Pancreas (tissue), 10 donors: ENCODE results near the gene PKP3. TPM values are rescaled to one million over a fixed set of nuclear protein-coding genes. Genes with fewer than 3 reads are reported as not detected.

ENCODE experiments used
- ATAC-seq, 4 donors: fragments of 200-7000 bp; cut with Tn5 transposase; one replicate each; pipeline versions ENCODE4 v1.8.0 to v1.9.1; 2020; ENCODE audit warnings: mild to moderate bottlenecking in 4 of 4, moderate library complexity in 4 of 4
- DNase-seq, 6 donors: peaks; one replicate each; pipeline ENCODE4 v3.0.0-alpha.2; 2020
- FAIRE-seq: peaks from 2 replicates; lab custom pipeline; 2012; peaks lifted over from hg19 to GRCh38; lab: Jason Lieb, UNC
- H3K27ac ChIP-seq, 4 donors: fragments of 200-600 bp; sonication (generic); 1 replicate in 3 of 4; 2 replicates in 1 of 4; pipeline versions ENCODE4 v1.5.0 to v1.8.0; 2020
- H3K27me3 ChIP-seq, 4 donors: fragments of 200-600 bp; one replicate each; pipeline ENCODE4 v1.8.0; 2021
- H3K36me3 ChIP-seq, 3 donors: fragments of 200-600 bp; sonication (generic) in 1 of 3; one replicate each; pipeline versions ENCODE4 v1.5.0 to v1.8.0; 2020 to 2021
- H3K4me1 ChIP-seq, 3 donors: fragments of 200-600 bp; one replicate each; pipeline ENCODE4 v1.8.0; 2021
- H3K4me3 ChIP-seq, 4 donors: fragments of 200-600 bp; sonication (generic) in 2 of 4; one replicate each; pipeline versions ENCODE4 v1.5.0 to v1.8.0; 2020 to 2021
- H3K9me3 ChIP-seq, 4 donors: fragments of 200-600 bp; one replicate each; pipeline ENCODE4 v1.8.0; 2021
- CTCF ChIP-seq, 4 donors: fragments of 200-600 bp; sonication (generic) in 3 of 4; IDR thresholded peaks; one replicate each; pipeline versions ENCODE4 v1.5.0 to v1.8.0; 2021; ENCODE audit warnings: antibody characterized with exemption in 4 of 4
- WGBS, 2 donors: extraction: QIAGEN DNeasy Blood & Tissue Kit; methylation state at CpG; one replicate each; pipeline ENCODE4 v1.1.7; 2013; 5-methylcytosine and 5-hydroxymethylcytosine counted together
- intact Hi-C, 3 donors: fragments of 100-400 bp; cut with DNase I; formaldehyde crosslinking; loops; one replicate each; pipeline versions ENCODE4 v1.11.1 to v1.14.2; 2022
- polyA plus RNA-seq, 2 donors: library from polyadenylated mRNA; stranded (reverse); fragments of 200-250 nt; gene quantifications; one replicate each; pipeline ENCODE4 v1.2.3, GENCODE V29; 2013
- total RNA-seq, 6 donors: library from RNA; stranded (reverse); fragmentation: NEBNext Ultra II Directional in 4 of 6; extraction: Animal tissue kit (Norgen Biotek cat#: 25700) in 4 of 6; gene quantifications; one replicate each; pipeline versions ENCODE4 v1.2.1 to v1.2.4, GENCODE V29; 2021 to 2023
- donor health status: healthy with polysubstance abuse.
- donor health status: DM: no; HTN: no; CAD: no; lungs with moderate emphysema.
- donor health status: DM: no; HTN: no; CAD: no.
- donor health status: control.
- donor health status: control.
- donor health status: Bipolar disorder and iron deficiency.
- donor health status: DM: yes; HTN: yes; CAD: no.
- donor health status: DM: no; HTN: no; CAD: no.
- donor health status: DM: no; HTN: no; CAD: no.
- donor health status: DM: yes; HTN: yes; CAD: no.

Gene PKP3
- total and polyA plus RNA-seq, 8 donors: 23.4 to 50.5 (median 30.5) TPM

DNA sequence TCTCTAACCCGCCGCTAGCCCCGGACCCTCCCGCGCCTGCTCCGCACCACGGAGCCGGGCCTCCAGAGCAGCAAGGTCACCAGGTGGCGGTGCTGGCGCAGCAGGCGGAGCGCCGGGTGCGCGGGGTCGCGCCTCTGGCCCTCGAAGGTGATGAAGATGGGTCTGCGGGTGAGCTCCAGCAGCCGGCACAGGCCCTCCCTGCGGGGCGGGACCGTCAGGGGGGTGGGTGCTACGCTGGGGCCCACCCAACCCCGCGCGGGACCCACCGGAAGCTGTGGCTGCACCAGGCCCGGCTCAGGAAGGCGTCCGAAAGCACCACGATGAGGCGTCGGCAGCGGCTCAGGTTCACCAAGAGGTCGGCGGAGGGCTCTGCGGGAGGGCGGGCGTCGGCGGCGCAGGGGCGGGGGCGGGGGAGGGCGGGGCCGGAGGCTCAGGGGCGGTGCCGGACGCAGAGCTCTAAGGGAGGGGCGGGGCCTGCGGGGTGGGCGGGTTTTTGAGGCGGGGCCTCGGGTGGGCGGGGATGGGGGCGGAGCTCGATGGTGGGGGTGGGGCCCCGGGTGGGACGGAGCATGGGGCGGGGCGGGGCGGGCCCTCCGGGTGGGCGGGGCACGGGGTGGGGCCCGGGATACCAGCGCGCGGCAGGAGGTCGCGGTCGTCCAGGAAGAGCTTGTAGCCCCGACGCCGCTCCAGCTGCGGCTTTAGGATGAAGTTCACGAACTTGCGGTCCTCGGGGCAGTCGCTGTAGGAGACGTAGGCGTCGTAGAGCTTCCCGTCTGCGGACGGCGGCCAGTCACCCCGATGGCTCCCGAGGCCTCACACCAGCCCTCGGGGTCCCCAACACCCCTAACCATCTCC, 13.0 kb downstream of the PKP3 start:
- 18 to 28% methylated on average over 56 to 88 of the region's 91 CpGs for WGBS, 2 donors
- Histone ChIP-seq H3K4me3 (peak overlapping the region; percentile 14 to 56 (median 34)), H3K4me1 (peaks cover 0 to 3% (median 0%) of the 10 kb centered on the region in 3 donors), H3K36me3 (peaks cover 0 to 9% (median 7%) of the 10 kb centered on the region in 3 donors), H3K9me3 (no peaks in the 10 kb centered on the region), H3K27ac (peak overlapping the region; percentile 42 to 70 (median 65)), H3K27me3 (no peaks in the 10 kb centered on the region)
- intact Hi-C loops: no loop called here
- FAIRE-seq (no peak), ATAC-seq (peak; percentile 54 to 76 (median 64)), DNase-seq (peak in 5 of 6 donors; percentile 70 to 80 (median 78))
- no peak for TF ChIP-seq CTCF (IDR thresholded peaks at IDR 0.05)

GRCh38 chr11:407651-408123, 13.7 kb downstream of the PKP3 start:
- Histone ChIP-seq H3K36me3 (peaks cover 0 to 9% (median 7%) of the 10 kb centered on the region in 3 donors), H3K4me1 (peaks cover 0 to 3% (median 0%) of the 10 kb centered on the region in 3 donors), H3K4me3 (no peak overlapping the region), H3K27ac (peak overlapping the region in 2 of 4 donors; percentile 25 to 50), H3K27me3 (no peaks in the 10 kb centered on the region), H3K9me3 (no peaks in the 10 kb centered on the region)
- TF ChIP-seq CTCF (IDR thresholded peaks at IDR 0.05): no peak
- WGBS, 2 donors: 78 to 83% methylated on average over 20 to 28 of the region's 28 CpGs
- DNase-seq (peak in 3 of 6 donors; percentile 56 to 86 (median 61)), ATAC-seq (peak in 2 of 4 donors; percentile 2 to 12), FAIRE-seq (no peak)
- intact Hi-C loops: no loop called here

DNA sequence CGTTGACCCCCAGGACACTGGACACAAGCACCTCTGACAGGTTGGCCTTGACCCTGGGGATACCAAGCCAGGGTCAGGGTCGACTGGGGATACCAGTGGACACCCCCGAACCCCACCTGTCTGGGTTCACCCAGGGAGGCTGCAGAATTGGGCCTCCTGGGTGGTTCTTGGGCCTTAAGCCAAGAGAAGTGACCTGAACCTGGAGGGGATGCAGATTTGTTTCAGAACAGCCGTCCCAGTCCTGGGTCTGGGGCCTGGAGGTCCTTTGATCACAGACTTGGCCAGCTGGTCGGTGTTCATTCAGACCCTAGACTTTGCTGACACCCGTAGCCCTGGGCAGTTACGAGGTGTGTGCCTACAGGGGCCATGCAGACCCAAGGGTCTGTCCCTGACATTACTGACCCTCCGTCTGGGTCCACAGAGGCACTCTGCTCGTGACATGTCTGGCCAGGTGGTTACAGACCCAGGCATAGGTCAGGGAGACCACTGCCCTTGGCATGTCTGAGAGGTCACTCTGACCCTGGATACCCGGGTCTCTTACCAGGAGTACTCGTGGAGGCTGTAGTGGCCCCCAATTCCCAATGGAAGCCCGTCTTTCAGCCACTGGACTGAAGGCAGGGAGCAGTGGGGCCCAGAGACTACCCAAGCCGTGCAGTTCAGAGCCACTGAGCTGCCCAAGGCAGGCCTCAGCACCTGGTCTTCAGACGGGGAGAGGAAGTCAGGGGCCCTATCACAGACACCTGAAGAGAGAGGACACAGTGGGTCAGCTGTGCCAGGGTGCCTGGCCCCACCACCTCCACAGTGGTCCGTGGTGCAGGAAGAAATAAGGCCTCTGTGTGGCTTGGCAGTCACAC, 14.4 kb downstream of the PKP3 start:
- ATAC-seq (no peak), FAIRE-seq (no peak), DNase-seq (peak in 3 of 6 donors; percentile 28 to 47 (median 29))
- WGBS, 2 donors: 87 to 91% methylated on average over 15 of the region's 15 CpGs
- no peak overlapping the region for H3K27ac ChIP-seq
- intact Hi-C loops: no loop called here
- no peaks in the 10 kb centered on the region for H3K27me3 ChIP-seq
- H3K4me3 ChIP-seq: no peak overlapping the region
- peaks cover 0 to 3% (median 0%) of the 10 kb centered on the region in 3 donors for H3K4me1 ChIP-seq
- no peak for TF ChIP-seq CTCF (IDR thresholded peaks at IDR 0.05)
- H3K9me3 ChIP-seq: no peaks in the 10 kb centered on the region
- peaks cover 0 to 9% (median 7%) of the 10 kb centered on the region in 3 donors for H3K36me3 ChIP-seq

DNA sequence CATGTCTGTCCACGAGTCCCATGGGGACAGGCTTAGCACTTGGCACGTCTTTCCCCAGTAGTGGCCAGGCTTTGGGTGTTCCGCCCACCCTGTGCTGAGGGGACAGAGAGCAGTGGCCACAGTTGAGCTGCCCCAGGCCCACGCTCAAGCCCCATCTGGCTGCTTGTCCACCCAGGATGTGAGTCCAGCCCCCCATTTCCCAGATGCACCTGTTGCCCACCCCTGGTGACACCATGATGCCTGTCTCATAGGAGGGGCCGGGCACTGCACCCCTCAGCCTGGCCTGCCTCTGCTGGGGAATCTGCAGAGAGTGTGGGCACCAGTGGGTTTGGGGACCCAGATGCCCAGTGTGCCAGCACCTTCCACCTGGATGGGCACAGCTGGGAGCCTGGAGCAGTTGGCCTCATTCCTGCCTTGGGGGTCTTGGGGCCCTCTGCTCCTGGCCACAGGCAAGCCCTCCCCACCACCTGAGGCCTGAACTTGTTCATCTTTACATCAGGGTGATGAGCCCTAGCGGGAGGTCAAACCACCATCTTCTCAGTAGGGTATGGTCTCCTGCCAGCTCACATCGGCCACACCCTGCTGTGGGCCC, 15.1 kb downstream of the PKP3 start:
- peaks cover 0 to 1% (median under 1%) of the 10 kb centered on the region in 3 donors for H3K36me3 ChIP-seq
- H3K27ac ChIP-seq: no peak overlapping the region
- no peak overlapping the region for H3K4me3 ChIP-seq
- no peaks in the 10 kb centered on the region for H3K9me3 ChIP-seq
- 80% methylated on average over 7 of the region's 7 CpGs for WGBS, 2 donors
- peaks cover 0 to 3% (median 0%) of the 10 kb centered on the region in 3 donors for H3K4me1 ChIP-seq
- intact Hi-C loops: no loop called here
- no peak for TF ChIP-seq CTCF (IDR thresholded peaks at IDR 0.05)
- FAIRE-seq (no peak), DNase-seq (peak in 4 of 6 donors; percentile 24 to 74 (median 42)), ATAC-seq (no peak)
- H3K27me3 ChIP-seq: no peaks in the 10 kb centered on the region
